GM18517 (cell line): ENCODE measurements around the gene PA2G4.
"Not testable (repeated sequence)": the region's sequence is repeated elsewhere in the genome, so short reads cannot be mapped to it uniquely, and the experiment has no call there.

Experiments
- ATAC-seq: cut with Tn5 transposase; IDR thresholded peaks from one replicate; pipeline ENCODE4 v1.9.1; 2021; ENCODE audit warnings: mild to moderate bottlenecking, moderate library complexity; ENCODE audit not compliant: unreplicated experiment

PA2G4 gene

DNA sequence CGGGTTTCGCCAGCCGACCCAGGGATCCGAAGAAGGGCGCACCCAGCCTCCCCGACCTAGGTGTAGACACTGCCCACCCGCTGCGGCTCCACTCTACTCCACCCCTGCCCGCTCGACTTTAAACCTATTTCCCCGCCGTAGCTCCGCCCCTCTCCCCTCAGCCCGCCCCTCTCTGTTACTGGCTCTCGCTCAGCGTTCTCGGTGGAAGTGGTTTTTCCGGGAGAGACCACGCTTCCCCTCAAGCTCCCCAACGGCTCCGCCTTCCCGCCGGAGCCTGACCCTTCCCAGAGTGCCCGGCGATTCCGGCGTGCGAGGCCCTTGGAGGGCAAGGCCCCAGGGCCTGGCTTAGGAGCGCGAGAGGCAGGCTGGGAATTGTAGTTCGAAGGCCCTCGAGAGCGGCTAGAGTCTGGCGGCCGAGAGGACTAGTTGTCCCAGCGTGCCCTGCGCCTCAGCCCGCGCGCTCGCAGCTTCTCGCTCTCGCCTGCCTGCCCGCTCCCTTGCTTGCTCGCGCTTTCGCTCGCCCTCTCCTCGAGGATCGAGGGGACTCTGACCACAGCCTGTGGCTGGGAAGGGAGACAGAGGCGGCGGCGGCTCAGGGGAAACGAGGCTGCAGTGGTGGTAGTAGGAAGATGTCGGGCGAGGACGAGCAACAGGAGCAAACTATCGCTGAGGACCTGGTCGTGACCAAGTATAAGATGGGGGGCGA lies at the start of gene PA2G4:
Gene PA2G4 (plus strand): TSS at position 451 of the 706 bp plus-strand sequence. CDS start 179 bp downstream, at position 630.
- peak; percentile 90 for ATAC-seq

GRCh38 chr12:56059964-56060363 lies 44.4 kb upstream of the PA2G4 start:
- ATAC-seq = not testable (repeated sequence)

GRCh38 chr12:56061982-56062381 lies 42.4 kb upstream of the PA2G4 start:
- ATAC-seq = no peak

- ATAC-seq = no peak
These were observed 41.4 kb upstream of the PA2G4 start for GRCh38 chr12:56062996-56063395.

DNA sequence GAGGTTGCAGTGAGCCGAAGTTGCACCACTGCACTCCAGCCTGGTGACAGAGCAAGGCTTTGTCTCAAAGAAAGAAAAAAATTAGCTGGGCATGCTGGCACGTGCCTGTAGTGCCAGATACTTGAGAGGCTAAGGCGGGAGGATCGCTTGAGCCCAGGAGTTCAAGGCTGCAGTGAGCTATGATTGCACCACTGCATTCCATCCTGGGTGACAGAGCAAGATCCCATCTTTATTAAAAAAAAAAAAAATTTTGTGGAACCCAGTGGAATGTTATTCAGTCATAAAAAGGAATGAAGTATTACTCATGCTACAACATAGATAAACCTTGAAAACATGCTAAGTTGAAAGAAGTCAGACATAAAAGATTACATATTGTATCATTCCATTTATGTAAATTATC lies 32.7 kb upstream of the PA2G4 start:
- ATAC-seq = no peak

GRCh38 chr12:56074396-56074795 lies 30.0 kb upstream of the PA2G4 start:
- ATAC-seq = no peak

GRCh38 chr12:56077966-56078365 lies 26.4 kb upstream of the PA2G4 start:
- not testable (repeated sequence) for ATAC-seq

GRCh38 chr12:56078427-56078826 lies 25.9 kb upstream of the PA2G4 start:
- ATAC-seq = no peak

DNA sequence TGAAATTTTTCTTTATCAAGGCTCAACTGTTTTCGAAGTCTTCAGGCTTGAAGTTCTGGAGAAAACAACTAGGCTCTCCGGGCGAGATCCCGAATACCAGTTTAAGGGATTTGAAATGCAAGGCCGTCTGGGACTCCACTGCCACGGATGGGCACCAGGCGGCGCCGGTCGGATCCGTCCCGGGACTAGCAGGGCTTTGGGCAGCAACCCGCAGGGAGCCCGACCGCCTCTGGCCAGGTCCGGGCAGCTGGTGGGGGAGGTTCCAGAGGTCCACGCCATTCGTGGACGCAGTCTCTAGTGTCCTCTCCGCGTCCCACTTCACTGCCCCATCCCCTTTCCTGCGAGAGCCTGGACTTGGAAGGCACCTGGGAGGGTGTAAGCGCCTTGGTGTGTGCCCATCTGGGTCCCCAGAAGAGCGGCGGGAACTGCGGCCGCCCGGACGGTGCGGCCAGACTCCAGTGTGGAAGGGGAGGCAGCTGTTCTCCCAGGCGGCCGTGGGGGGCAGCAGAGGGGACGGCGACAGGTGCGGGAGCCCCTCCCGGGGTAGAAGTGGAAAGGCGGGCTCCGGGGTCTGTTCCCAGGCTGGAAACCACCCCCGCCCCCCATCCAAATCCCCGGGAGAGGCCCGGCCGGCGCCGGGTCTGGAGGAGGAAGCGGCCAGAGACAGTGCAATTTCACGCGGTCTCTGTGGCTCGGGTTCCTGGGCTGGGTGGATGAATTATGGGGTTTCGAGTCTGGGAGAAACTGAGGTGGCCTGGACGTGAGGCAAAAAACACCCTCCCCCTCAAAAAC lies 25.2 kb upstream of the PA2G4 start:
- no peak for ATAC-seq

DNA sequence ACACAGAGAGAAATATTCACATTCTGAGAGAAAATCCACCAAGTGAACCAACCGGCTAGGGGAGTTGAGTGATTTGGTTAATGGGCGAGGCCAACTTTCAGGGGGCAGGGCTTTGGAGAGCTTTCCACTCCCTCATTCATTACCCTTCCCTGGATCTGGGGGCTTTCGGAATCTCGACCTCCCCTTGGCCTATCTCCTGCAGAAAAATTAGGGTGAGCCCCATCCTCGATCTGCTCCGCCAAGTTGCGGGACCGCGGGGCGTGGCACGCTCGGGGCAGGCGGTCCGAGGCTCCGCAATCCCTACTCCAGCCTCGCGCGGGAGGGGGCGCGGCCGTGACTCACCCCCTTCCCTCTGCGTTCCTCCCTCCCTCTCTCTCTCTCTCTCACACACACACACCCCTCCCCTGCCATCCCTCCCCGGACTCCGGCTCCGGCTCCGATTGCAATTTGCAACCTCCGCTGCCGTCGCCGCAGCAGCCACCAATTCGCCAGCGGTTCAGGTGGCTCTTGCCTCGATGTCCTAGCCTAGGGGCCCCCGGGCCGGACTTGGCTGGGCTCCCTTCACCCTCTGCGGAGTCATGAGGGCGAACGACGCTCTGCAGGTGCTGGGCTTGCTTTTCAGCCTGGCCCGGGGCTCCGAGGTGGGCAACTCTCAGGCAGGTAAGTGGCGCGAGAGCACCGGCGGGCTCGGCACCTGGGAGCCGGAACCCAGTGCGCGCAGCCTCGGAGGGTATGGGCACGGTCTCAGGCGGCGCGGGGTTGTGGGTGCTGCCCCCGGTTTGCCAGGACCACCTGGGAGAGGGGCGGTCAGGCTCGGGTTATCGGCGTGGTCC lies 24.4 kb upstream of the PA2G4 start, which contains the start of gene ERBB3:
Gene ERBB3 (plus strand): TSS at position 443 of the 833 bp plus-strand sequence. CDS start 136 bp downstream, at position 579.
- no peak for ATAC-seq

DNA sequence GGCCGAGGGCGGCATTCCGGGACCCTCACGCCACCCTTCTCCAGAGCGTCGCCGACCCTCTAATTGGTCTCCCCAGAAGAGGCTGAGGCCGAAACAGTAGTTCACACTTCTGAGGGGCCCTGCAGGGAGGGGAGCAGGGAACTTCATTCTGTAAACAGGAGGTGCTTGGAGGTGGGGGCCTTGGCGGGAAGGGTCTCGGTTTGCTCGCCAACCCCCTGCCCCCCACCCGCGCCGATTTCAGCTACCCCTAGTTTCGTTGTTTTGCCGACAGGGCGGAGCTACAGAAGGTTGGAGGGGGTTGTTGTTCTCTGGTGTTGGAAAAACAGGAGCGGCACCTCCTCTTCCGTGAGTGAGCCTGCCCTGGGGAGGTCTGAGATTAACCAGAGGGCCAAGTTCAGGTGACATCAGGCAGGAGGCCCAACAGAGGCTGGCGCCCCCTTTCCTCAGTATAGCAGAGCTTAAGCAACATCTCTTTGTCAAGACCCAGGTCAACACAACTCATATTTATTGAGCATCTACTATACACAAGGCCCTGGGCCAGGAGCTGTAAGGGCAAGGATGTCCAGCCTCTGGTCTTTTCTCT lies 23.7 kb upstream of the PA2G4 start:
- ATAC-seq = no peak

DNA sequence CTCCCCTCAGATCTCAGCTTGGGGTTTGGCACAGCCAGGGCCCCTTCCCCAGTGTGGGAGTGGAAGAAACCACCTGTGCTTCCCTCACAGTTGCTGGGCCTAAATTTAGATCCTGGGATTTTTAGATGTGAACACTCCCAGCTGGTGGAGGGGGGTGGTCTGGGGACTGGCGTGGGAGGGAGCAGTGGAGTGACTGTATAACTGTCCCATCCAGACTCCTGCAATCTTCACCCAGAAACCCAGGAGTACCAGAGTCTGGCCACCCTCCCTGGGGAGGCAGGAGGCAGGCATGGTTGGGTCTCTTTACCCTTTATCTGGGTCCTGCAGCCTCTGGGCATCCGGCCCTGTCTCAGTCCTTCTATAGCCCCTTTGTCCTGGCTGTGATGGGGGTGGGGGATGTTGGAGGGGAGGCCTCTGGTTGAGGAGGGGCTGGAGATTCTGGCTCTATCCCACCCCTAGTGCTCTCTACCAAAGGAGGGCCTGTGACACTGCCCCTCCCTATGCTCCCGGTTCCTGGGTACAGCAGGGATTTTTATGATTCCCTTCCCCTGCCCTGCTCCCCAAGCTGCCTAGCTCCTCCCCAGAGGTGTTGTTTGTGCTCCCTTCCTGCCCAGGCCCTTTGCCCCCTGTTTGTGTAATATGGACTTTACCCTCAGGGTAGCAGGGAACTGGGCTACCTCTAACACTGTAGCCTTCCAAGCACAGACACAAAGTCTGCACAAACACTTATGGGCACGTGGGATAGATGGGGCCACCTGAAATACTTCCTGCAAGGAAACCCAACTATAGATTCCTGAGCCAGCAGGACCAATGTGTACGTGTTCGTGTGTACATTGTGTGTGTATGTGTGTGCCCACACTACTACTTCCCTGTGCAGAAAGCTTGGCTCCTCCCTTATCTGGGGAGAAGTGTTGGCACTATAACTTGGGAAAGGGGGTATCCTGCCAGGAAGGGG lies 22.7 kb upstream of the PA2G4 start:
- no peak for ATAC-seq

DNA sequence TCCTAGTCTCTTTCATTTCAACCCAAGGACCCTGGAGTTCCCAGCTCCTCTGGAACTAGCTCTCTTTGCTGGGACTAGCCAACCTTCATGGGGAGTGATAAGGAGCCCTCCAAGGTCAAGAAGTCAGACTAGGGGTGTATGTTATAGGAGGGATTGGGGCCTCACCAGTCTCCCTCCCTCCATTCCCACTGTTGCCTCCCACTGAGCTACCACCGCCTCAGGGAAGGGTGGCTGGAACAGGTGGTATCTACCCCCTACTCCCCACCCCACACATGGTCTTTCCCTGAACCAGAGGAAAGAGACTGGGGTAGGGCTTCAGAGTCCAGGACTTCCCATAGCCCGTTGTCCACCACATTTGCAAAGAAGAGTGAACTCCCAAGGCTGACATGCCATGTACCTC lies 22.0 kb upstream of the PA2G4 start:
- ATAC-seq = no peak

GRCh38 chr12:56082967-56083366 lies 21.4 kb upstream of the PA2G4 start:
- no peak for ATAC-seq

DNA sequence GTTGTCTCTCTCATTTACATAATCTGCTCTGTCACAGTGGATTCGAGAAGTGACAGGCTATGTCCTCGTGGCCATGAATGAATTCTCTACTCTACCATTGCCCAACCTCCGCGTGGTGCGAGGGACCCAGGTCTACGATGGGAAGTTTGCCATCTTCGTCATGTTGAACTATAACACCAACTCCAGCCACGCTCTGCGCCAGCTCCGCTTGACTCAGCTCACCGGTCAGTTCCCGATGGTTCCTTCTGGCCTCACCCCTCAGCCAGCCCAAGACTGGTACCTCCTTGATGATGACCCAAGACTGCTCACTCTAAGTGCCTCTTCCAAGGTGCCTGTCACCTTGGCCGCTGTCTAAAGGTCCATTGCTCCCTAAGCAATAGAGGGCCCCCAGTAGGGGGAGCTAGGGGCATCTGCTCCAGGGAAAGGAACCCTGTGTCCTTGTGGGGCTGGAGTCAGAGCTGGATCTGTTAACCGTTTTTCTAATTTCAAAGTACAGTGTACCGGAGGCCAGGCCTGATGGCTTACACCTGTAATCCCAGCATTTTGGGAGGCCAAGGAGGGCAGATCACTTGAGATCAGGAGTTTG lies 19.3 kb upstream of the PA2G4 start:
- no peak for ATAC-seq

- ATAC-seq = no peak
These were observed 18.3 kb upstream of the PA2G4 start for GRCh38 chr12:56086096-56086495.

DNA sequence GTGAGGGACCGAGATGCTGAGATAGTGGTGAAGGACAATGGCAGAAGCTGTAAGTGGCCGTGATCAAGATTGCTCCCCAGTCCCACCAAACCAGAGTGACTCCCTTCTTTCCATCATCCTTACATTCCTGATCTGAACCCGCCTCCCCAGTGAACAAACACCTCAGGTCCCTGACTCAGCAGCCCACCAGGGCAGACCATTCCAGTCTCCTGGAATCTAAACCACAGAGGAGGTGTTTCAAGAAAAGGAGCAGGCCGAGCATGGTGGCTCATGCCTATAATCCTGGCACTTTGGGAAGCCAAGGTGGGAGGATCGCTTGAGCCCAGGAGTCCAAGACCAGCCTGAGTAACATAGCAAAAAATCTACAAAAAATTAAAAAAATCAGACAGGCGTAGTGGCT lies 17.8 kb upstream of the PA2G4 start:
- no peak for ATAC-seq

DNA sequence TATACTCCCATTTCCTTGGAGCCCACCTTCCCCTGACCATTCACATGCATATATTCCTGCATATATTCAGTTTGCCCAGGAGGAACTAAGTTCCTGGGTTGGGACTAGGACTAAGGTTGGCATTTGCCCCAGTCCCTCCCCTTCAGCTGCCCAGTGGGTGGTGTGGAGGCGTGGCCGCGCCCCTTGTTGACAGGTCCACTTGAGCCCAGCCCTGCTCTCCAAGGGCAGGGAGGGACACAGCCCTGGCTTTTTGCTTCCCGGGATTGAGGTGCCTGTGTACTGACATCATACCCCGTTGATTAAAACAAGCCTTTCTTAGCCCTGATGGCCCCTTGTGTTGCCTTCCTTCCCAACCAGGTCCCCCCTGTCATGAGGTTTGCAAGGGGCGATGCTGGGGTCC lies 17.1 kb upstream of the PA2G4 start:
- no peak for ATAC-seq

- no peak for ATAC-seq
These were observed 6.6 kb upstream of the PA2G4 start for GRCh38 chr12:56097738-56098137.
